ENCODE results near the gene THAP6.
"Not testable (repeated sequence)": the region's sequence is repeated elsewhere in the genome, so short reads cannot be mapped to it uniquely, and the experiment has no call there.

THAP6 gene

GRCh38 chr4:75527482-75527881 is 13.2 kb downstream of the THAP6 start:
- DNase-seq = no peak

GRCh38 chr4:75530556-75531322 is 16.5 kb downstream of the THAP6 start:
- DNase-seq = no peak

- DNase-seq = not testable (repeated sequence)
Measured at GRCh38 chr4:75531536-75532143, 17.4 kb downstream of the THAP6 start.

- DNase-seq = not testable (repeated sequence)
Measured at GRCh38 chr4:75533339-75533887, 19.1 kb downstream of the THAP6 start.

- not testable (repeated sequence) for DNase-seq
Measured at GRCh38 chr4:75533926-75534325, 19.7 kb downstream of the THAP6 start.

GRCh38 chr4:75537308-75537707 is 23.0 kb downstream of the THAP6 start:
- not testable (repeated sequence) for DNase-seq

GRCh38 chr4:75542824-75543223 is 28.6 kb downstream of the THAP6 start:
- DNase-seq = no peak

GRCh38 chr4:75544220-75544619 is 29.9 kb downstream of the THAP6 start:
- not testable (repeated sequence) for DNase-seq

- DNase-seq = no peak
Measured at GRCh38 chr4:75544870-75545269, 30.6 kb downstream of the THAP6 start.

GRCh38 chr4:75545526-75545925 is 31.3 kb downstream of the THAP6 start:
- DNase-seq = no peak

- no peak for DNase-seq
Measured at GRCh38 chr4:75547647-75548387, 33.5 kb downstream of the THAP6 start.

- DNase-seq = no peak
Measured at GRCh38 chr4:75549019-75549418, 34.7 kb downstream of the THAP6 start.

- DNase-seq = no peak
Measured at GRCh38 chr4:75552452-75552851, 38.2 kb downstream of the THAP6 start.

- peak; percentile 70 for DNase-seq
Measured at GRCh38 chr4:75555294-75556164, 41.3 kb downstream of the THAP6 start, which contains the start of gene ODAPH. TSS of gene ODAPH (plus strand) at chr4:75556066. CDS start at chr4:75556083, 17 bp downstream.

GRCh38 chr4:75557696-75558095 is 43.4 kb downstream of the THAP6 start:
- no peak for DNase-seq

GRCh38 chr4:75561789-75562188 is 47.5 kb downstream of the THAP6 start:
- DNase-seq = no peak

GRCh38 chr4:75564023-75564422 is 49.8 kb downstream of the THAP6 start:
- no peak for DNase-seq

- no peak for DNase-seq
Measured at GRCh38 chr4:75565481-75565880, 51.2 kb downstream of the THAP6 start.

GRCh38 chr4:75566911-75567310 is 52.6 kb downstream of the THAP6 start:
- no peak for DNase-seq

- no peak for DNase-seq
Measured at GRCh38 chr4:75567725-75568124, 53.5 kb downstream of the THAP6 start.
